Measurements from ENCODE around the gene KCNK2. TPM values are rescaled to one million over a fixed set of nuclear protein-coding genes. Genes with fewer than 3 reads are reported as not detected.
A peak's percentile ranks its signal among the peaks of the same experiment; 100 is the strongest.

Gene KCNK2
- polyA plus RNA-seq, 1 of the 3 experiments (the other 2 are of a cell fraction) = 12.2 TPM

GRCh38 chr1:215146240-215146975 lies 63.9 kb downstream of the KCNK2 start:
- ChIA-PET POLR2A (no interaction called here), CTCF (interaction anchor here (0.6 to 1.9 kb wide), 18 partner anchors 11 to 1089 kb away, joined by 3 to 10 read pairs (median 3); no protein-coding TSS in a partner anchor)
- no peaks in the 10 kb centered on the region for H3F3A ChIP-seq (replicated peaks; ENCODE audit: insufficient read depth)
- H2AFZ ChIP-seq (ENCODE audit: low read depth) = peak overlapping the region; percentile 52; the same call in 1 of the 2 replicates
- H3K27ac ChIP-seq (ENCODE audit: low read depth in 2 of 2, low read length in 1 of 2) = no peak overlapping the region; a peak in 1 of 4 replicates
- no peak overlapping the region for H3K4me2 ChIP-seq
- H3K9me2 ChIP-seq = no peaks in the 10 kb centered on the region
- no peaks in the 10 kb centered on the region for H4K20me1 ChIP-seq (ENCODE audit: insufficient read depth)
- WGBS (ENCODE audit: low lambda C conversion rate) = 43% methylated on average over 8 of the region's 8 CpGs
- H3K9ac ChIP-seq = no peak overlapping the region
- peaks cover 0 to 8% of the 10 kb centered on the region in 2 experiments for H3K36me3 ChIP-seq (replicated peaks in 1 of 2; ENCODE audit: control insufficient read depth in 1 of 2, insufficient read depth in 2 of 2, low read length in 1 of 2)
- H3K79me2 ChIP-seq (ENCODE audit: insufficient read depth) = no peaks in the 10 kb centered on the region; the same call in 1 of the 2 replicates
- peaks cover 0 to 5% of the 10 kb centered on the region in 2 experiments; a peak in 1 of 4 replicates for H3K4me1 ChIP-seq (ENCODE audit: control insufficient read depth in 1 of 2, insufficient read depth in 2 of 2, low read depth in 1 of 2, low read length in 1 of 2)
- no peak overlapping the region for H3K4me3 ChIP-seq (ENCODE audit: low read depth in 2 of 2, low read length in 1 of 2)
- peak; percentile 4 for DNase-seq
- no peaks in the 10 kb centered on the region for H3K27me3 ChIP-seq (ENCODE audit: insufficient read depth)
- H3K9me3 ChIP-seq = peaks cover 14% of the 10 kb centered on the region
- no peak for TF ChIP-seq REST (IDR thresholded peaks at IDR 0.05; ENCODE audit: low read depth, low read length)
- TF ChIP-seq JUND (IDR thresholded peaks at IDR 0.05) = no peak
- TF ChIP-seq EZH2phosphoT487 (IDR thresholded peaks at IDR 0.05; ENCODE audit: borderline replicate concordance, low read depth) = no peak
- TF ChIP-seq GABPA (IDR thresholded peaks at IDR 0.05; ENCODE audit: low read depth) = no peak
- TF ChIP-seq FOXM1 (IDR thresholded peaks at IDR 0.05; ENCODE audit: low read depth) = peak; percentile 57; the same call in 1 of the 2 replicates
- TF ChIP-seq MXI1 (IDR thresholded peaks at IDR 0.05; ENCODE audit: low read depth, low read length) = no peak
- TF ChIP-seq GATA2 (CRISPR knock-in tag; IDR thresholded peaks at IDR 0.05) = no peak
- no peak for TF ChIP-seq NFIC (IDR thresholded peaks at IDR 0.05; ENCODE audit: borderline replicate concordance)
- no peak for TF ChIP-seq NRF1 (IDR thresholded peaks at IDR 0.05; ENCODE audit: low read depth, low read length)
- no peak for TF ChIP-seq FOXJ3 (CRISPR knock-in tag; IDR thresholded peaks at IDR 0.05)
- no peak for TF ChIP-seq FOSL2 (IDR thresholded peaks at IDR 0.05; ENCODE audit: borderline replicate concordance, low read depth)
- no peak for TF ChIP-seq MEF2A (IDR thresholded peaks at IDR 0.05; ENCODE audit: borderline replicate concordance, low read depth)
- no peak for TF ChIP-seq MAX (IDR thresholded peaks at IDR 0.05; ENCODE audit: low read depth)
- TF ChIP-seq RCOR1 (IDR thresholded peaks at IDR 0.05; ENCODE audit: low read length) = no peak
- TF ChIP-seq USF1 (IDR thresholded peaks at IDR 0.05; ENCODE audit: borderline replicate concordance, low read depth) = no peak
- no peak for TF ChIP-seq ELF1 (IDR thresholded peaks at IDR 0.05)
- no peak for TF ChIP-seq CHD2 (IDR thresholded peaks at IDR 0.05; ENCODE audit: low read length, partially characterized antibody)
- peak; percentile 74 for TF ChIP-seq RAD21 (IDR thresholded peaks at IDR 0.05; ENCODE audit: low read length)
- no peak for TF ChIP-seq PBX3 (IDR thresholded peaks at IDR 0.05)
- TF ChIP-seq TCF12 (IDR thresholded peaks at IDR 0.05) = 0 out of 2 replicates have a peak, but pooled peaks have one; percentile 20
- no peak for TF ChIP-seq EP300 (IDR thresholded peaks at IDR 0.05; ENCODE audit: borderline replicate concordance in 1 of 2, low read depth in 1 of 2, low read length in 1 of 2)
- TF ChIP-seq RXRA (IDR thresholded peaks at IDR 0.05; ENCODE audit: borderline replicate concordance, low read depth) = no peak
- no peak for TF ChIP-seq TEAD4 (IDR thresholded peaks at IDR 0.05; ENCODE audit: borderline replicate concordance, insufficient read depth)
- TF ChIP-seq SMC3 (IDR thresholded peaks at IDR 0.05; ENCODE audit: low read depth, low read length) = peak; percentile 67
- no peak for TF ChIP-seq RFX5 (IDR thresholded peaks at IDR 0.05; ENCODE audit: low read length)
- no peak for TF ChIP-seq YY1 (IDR thresholded peaks at IDR 0.05; ENCODE audit: low read depth)
- no peak for TF ChIP-seq IRF3 (IDR thresholded peaks at IDR 0.05; ENCODE audit: low read depth, low read length)
